Activated CD4-positive, CD25-positive, alpha-beta regulatory T cell (primary cell): ENCODE data around the gene CCRL2.
"Not testable (repeated sequence)": the region's sequence is repeated elsewhere in the genome, so short reads cannot be mapped to it uniquely, and the experiment has no call there.

Experiments
- DNase-seq, 4 experiments: peaks; one replicate each; lab custom pipeline; 2025; lab: John Stamatoyannopoulos, UW

Gene CCRL2

DNA sequence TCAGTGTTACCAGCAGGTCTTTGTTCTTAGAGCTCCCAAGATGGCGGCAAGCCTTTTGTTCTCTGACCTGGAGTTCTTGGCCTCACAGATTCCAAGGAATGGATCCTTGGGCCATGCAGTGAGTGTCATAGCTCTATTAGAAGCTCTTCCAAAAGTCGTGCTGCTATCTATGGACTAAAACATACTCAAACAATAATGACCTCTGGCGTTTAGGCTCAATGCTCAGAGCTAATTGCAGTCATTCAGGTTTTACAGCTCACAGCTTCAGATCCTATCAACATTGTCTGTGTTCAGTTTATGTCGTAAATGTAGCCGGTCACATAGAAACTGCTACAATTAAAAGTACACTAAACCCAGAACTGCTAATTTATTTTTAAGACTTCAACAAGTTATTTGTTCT lies 22.2 kb downstream of the CCRL2 start:
- no peak for DNase-seq

DNA sequence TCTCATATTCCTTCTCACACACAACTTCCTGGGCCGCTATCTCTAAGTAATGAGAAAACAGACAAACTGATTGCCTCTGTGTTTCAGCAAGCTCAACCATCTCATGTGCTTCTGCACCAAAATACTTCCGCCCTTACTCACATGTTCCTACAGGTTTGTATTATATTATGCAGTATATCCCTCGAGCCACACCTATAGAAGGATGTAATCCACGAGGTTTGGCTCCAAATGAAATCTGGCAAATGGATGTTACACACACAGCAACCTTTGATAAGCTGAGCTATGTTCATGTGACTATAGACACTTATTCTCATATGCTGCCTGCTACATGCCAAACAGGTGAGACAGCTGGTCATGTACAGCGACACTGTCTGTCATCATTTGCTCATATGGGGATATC lies 22.6 kb downstream of the CCRL2 start:
- DNase-seq, result no peak

DNA sequence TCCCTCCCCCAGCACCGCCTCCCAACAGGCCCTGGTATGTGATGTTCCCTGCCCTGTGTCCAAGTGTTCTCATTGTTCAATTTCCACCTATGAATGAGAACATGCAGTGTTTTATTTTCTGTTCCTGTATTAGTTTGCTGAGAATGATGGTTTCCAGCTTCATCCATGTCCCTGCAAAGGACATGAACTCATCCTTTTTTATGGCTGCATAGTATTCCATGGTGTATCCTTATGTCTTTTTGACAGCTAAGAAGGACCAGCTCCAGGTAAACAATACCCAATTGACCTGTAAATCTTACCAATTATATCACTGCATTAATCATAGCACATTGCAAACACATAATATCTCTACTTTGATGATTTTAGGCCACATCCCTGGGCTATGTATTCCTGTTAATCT lies 23.8 kb downstream of the CCRL2 start:
- DNase-seq, result not testable (repeated sequence)

DNA sequence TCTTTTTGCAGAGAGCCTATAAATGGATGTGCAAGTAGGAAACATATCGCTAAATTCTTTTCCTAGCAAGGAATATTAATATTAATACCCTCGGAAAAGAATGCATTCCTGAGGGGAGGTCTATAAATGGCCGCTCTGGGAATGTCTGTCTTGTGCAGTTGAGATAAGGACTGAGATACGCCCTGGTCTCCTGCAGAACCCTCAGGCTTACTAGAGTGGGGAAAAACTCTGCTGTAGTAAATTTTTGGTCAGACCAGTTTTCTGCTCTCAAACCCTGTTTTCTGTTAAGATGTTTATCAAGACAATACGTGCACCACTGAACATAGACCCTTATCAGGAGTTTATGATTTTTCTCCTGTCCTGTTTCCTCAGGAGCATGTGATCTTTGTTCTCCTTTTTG lies 24.8 kb downstream of the CCRL2 start:
- DNase-seq, result not testable (repeated sequence)

DNA sequence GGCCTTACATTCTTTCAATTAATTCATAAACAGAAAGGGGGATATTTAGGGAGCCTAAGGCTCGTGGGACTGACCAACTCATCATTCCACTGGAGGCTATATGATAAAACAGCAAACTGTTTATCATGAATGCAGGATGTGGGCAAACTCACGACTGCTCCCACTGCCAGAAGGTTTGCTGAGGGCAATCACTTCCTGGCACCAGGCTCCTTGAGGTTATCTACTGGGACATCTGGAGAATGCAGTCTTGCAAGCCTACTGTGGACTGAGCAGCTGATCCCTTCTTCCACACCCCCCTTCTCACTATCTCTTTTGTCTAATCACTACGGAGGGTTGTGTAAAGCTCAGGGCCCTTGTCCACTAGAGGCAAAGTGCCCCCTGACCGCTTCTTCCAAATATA lies 26.1 kb downstream of the CCRL2 start:
- DNase-seq, result not testable (repeated sequence)

DNA sequence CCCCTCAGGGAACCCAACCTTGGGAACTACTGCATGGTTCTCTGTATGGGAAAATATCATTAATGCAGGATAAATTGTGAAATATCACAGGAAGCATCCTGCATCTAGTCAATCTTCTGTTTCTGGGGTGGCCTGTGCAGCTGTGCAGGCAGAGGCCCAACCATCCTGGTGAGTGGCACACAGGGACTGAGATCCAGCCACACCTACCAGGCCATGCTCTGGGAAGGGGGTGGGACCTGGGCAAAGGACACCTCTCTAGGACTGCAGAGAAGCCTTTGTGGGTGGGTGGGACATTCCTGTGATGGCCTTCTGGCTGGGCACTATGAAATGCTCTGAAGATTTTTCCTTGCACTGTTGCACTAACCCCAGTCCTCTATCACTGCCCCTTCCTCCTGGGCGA lies 26.8 kb downstream of the CCRL2 start:
- DNase-seq, result no peak

DNA sequence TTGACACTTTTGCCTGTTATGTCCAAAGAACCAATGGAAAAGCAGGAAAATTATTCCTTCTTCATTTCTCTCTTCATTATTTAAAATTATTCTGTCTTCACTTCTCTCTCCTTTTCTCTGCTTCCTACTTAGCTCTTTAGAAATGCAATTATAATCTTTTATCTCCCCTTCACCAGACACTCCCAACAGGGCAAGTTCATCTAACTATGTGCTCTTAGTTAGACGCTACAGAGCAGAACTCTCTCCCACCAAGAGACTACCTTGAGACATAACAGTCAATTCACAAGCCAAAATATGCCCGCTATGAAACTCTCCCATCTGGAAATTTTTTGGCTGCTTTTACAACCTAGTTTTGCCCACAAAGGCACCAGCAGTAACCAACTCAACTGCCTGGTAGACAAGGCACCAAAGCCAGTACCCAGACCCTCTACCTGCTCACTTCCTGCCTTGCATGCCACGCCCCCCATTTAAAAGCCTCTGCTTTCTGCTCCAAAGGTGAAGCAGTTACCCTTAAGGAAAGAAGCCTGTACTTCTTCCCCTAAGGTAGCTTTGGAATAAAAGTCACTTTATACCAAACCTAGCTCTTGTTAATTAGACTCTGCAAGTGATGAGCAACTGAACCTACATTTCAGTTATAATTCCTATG lies 28.1 kb downstream of the CCRL2 start:
- no peak for DNase-seq

DNA sequence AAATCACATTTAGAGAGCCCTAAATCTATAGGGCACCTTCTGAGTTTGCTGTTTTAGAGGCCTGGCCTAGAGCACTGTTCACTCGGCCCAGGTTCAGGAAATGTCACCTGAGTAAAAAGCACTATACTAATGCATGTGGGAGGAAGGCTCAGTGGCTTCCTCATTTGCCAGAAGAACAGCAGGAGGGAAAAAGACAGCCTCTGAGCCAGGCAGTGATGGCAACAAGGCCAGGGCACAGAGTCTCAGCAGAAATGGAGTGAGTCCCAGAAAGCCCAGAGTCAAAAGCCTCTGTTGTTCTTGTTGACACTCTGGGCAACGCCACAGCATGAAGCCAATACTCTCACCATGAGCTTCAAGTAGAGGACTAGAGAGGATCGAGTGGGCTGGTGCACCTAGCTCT lies 31.8 kb downstream of the CCRL2 start:
- DNase-seq, result no peak

DNA sequence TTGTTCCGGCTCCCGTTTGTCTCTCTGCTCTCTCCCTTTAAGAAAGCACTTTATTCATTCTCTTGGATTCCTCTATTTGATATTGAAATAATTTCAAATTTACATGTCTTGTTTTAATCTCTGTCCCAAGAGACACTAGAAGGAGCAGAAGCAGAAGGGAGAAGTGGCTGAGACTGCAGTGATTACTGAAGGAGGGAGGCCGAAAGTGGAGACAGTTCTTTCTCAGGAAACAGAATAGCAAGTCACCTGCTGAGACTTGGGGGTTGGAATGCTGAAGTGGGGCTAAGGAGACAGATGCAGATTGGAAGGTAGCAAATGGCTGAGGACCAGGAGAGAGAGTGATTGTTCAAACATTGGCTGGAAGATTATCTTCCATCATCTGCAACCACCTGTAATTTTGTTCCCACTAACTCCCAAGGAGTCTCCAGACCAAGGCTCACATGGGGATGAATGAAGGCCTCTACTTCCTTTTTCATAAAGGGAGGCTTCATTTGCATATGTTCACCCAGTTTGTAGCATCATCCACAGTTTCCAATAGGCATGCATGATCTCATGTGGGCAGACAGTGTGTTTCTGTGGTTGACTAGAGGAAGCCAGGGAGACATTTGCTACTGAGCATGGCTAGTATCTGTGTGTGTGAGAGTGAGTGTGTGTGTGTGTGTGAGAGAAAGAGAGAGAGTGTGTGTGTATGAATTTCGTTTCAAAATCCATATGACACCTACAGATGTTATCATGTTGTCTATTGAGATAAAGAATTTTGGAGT lies 33.7 kb downstream of the CCRL2 start:
- no peak for DNase-seq

DNA sequence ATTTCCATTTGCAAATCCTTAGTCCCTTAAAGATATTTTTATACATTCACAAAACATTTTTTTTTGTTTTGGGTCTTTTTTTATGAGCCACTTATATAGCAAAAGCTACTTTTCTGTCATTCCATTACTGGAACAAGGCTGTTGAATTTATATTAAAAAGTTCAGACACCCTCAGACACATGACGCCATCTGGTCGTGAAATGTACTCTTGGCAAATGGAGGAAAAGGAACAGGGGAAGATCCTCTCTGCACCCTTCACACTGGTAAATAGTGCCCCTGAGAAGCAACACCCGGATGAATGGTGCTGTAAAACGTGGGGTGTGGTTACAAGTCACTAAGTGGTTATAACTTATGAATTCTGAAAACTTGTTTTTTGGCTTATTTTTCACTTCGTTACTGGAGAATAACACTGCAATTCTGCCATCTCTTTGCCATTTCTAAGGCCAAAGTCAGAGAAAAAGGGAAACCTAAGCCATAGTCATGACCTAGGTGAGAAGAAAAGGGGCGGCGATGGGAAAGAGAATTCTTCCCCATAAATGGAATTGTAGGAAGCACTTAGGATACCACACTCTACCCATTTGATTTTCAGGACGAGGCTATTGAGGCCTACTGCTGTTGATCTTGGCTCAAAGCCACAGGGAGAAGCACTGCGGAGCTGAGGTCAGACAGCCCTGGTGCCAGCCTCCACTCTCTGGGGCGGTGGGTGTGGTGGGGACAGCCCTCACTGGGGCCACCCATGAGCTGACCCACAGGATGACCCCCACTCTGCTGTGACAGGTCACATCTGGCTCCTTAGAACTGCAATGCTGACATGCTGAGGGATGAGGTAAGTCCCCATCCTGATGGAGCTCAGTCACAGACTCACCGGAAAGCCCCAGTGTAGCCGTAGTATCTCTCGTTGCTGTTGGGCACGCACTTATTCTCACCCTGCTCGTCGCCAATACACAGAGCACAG lies 35.8 kb downstream of the CCRL2 start:
- DNase-seq, result no peak

DNA sequence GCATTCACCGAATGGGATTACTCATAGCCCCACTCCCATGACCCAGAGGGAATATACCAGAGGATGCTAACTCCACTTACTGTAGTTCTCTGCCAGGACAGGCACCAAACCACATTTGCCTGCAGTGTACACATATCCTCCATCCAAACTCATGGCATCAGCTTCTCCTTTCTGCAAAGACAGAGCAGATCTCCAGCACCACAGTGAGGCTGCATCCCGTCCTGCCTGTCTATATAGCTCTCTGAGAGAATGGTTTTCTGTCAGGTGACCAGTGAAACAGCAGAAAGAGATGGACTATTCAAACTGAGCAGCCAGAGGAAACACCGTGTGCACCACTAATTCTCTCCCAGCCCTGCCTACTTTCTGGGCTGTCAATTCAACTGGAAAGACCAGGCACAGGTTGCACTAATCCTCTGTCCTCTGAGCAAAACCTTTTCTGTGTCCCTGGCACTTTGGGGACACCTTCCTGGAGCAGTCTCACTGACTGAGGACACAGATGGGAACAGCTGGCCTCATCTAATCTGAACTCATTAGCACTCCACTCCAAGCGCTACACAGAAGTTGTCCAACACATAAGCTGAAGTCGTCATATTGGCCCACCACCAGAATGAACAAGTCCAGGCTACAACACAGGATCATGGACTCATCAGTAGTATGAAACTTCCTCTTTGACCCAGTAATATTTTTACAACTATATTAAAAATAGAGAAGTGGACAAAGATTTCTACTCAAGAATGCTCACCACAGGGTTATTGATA lies 40.3 kb downstream of the CCRL2 start:
- DNase-seq, result no peak

DNA sequence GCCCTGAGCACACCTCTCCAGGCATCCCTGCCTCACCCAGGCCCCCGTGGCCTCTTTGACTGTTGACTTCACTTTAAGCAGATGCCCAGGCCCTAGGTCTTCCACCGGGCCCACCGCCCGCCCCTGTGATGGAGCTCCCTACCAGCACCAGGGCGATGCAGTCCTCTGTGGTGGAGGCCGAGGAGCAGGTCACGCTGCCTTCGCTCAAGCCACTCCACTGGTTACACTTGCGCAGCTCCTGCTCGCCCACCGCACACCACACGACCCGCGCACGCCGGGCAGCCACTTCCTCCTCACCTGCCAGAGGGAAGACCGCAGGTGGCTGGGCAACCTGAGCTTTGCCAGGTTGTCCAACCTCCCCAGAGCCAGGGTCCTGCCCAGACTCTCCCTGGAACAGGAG lies 41.7 kb downstream of the CCRL2 start:
- DNase-seq, result no peak

DNA sequence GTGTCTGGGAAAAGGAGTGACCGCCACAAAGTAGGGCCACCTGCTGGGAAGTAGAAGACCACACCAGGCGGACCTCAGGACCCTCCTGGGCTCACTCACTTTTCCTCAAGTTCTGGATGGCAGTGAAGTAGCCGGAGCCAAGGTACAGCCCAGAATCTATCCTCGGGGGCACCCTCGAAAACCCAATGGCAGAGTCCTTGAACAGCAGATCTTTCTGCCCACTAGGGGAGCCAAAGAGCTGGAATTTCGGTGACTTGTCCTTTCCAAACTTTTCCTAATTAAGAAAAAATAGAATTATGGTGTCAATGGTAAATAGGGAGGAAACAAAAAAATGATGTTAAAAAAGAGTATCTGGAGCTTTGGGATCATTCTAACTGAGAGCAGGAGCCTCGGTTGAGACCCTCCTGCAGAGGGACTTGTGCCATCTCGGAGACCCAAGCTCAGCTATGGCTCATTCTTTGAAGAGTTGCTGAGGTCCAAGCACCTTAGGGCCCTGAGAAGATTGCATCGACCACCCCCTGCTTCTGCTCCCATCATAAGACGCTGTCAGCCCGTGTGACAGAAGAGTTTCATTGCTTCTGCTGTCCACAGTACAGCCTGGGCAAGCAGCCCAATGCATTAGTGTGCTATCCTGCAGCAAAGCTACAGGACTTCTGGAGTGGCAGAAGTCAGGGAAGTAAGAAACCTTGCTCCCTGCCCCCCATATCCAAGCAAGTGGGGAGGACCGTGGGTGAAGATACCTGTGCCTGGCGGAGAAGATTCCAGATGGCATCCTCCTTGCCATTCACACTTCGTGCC lies 42.9 kb downstream of the CCRL2 start:
- DNase-seq, result no peak

DNA sequence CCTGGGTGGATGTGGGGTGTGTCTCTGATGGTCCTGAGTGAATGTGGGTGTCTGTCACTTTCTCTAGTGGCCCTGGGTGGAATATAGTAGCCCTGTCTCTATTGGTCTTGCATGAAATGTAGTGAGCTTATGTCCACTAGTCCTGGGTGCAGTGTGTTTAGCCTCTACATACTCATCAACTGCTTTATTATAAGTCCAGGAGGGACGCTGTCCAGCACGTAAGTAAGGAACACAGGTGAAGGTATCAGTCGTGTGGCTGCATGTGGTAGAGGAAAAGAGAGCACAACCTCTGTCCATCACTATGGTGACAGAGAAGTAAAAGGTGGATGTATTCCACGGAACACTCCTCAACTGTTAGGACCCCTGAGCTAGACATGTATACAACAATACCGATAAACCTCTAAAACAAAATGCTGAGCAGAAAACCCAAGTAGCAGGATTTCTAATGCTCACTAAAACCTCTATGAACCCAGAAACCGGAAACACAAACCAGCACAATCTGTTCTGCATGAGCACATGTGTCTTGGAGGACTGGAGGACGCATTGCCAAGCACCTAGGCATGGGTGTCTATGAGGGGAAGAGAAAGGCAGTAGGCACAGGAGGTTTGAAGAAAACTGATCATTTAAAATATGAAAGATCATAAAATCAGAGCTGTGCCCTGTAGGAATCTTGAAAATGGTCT lies 46.6 kb downstream of the CCRL2 start:
- no peak for DNase-seq

DNA sequence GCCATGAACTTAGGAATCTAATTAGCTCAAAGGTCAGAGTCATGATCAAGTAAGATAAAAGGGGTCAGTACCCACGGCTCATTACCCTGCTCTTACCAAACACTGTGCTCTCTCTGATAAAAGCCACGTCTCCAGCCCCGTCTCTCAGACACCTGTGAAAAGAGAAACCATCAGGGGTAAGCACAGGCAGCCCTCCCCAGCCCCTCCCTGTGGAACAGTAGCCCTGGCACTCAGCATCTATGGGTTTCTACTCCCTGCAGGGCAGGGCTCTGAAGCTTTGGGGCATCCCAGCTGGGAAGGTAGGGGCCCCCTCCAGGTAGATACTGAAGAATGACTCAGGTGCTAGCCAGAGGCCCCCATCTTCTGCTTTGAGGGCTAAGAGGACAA lies 47.1 kb downstream of the CCRL2 start:
- DNase-seq, result no peak

DNA sequence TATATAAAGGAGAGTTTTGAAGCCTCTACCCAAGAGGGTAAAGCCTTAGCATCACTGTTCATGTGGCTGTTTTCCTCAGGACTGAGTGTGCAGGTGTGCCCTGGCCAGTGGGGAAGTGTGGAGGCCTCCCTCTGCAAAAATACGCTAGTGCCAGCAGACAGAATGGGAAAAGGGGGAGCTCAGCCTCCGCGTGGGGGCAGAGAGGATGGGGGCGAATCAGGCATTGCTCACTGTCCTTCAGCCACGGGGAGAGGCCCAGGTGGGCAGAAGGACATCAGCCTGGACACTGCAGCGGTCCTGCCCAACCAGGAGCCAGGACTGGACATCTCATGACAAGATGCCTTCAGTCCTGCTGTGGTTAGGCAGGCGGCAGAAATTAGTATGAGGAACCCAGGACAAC lies 47.5 kb downstream of the CCRL2 start:
- DNase-seq, result no peak

DNA sequence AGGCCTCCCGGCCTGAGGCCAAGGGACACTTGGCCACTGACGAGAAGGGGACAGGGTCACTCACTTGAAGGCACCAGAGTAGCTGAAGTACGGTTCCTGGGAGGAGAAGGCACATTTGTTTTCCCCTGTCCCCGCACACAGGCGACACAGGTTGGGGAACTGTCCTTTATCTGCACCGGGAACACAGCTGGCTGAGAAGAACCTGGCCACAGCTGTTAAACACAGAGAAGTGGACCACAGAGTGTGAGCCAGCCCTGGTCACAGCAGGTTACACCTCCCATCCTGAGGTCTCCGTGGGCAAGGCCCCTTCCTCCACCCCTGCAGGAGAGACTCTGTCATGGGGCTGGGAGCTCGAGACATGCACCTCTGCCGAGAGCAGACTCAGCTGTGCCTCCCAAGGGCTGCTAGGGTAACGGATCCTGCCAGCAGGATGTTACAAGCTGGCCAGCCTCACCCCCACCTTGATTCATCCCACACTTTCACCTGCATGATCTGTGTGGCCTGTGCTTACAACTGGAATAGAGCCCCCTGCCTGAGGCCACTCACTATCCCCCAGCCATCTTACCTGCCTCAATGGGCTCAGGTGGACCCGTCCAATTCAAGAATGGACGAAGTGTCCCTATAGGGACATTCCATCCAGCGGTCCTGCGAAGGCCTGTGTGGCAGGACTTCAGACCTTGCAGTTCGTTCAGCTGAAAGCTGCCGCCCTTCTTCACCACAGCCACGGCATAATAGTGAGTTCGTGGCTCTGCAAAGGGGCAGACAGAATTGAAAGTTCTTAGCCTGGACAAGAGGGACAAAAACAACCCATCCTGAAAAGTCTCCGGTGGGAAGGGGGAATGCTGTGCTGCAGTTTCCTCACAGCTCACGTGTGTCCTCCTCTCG lies 48.4 kb downstream of the CCRL2 start:
- DNase-seq, result no peak

DNA sequence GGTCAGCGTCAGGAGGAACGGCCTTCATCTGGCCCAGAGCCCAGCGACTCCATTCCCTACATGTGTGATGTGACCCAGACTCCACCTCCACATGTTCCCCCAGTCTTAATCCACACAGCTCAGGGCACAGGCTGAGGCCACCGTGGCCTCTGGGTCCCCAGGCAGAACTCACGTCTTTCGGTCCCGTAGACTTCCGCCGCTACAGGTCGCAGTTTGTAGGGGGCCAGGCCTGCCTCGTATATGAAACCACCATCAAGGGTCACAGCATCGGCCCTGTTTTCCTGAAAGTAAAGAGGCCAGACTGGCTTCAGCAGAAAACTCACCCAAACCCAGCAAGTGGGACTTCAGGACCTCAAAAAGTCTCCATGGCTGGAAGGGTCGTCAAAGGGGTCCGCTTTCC lies 49.1 kb downstream of the CCRL2 start:
- no peak for DNase-seq
